Measurements from ENCODE around the gene MMP7.

GRCh38 chr11:102517670-102518069 is 12.9 kb downstream of the MMP7 start:
- TF ChIP-seq RAD21 (conservative IDR thresholded peaks at IDR 0.05 in 1 of 2, IDR thresholded peaks at IDR 0.05 in 1 of 2) (no peak), ZNF302 (CRISPR knock-in tag; IDR thresholded peaks at IDR 0.05) (no peak), POLR2A (IDR thresholded peaks at IDR 0.05; ENCODE audit: low read length) (no peak)

All from A549 (cell line).